H9 (cell line): Measurements from ENCODE around the gene TMEM184A. TPM values are rescaled to one million over a fixed set of nuclear protein-coding genes. Genes with fewer than 3 reads are reported as not detected.

ENCODE experiments used
- DNase-seq: peaks from one replicate; pipeline ENCODE4 v3.0.0-alpha.2; 2017
- H2AFZ ChIP-seq: one replicate; pipeline ENCODE4 v1.6.1; 2013; ENCODE audit warnings: mild to moderate bottlenecking, low read length, control low read depth, moderate library complexity
- H2AK5ac ChIP-seq: 2 replicates; pipeline ENCODE4 v1.6.1; 2013; ENCODE audit warnings: low read length, control low read depth, mixed read lengths; ENCODE audit not compliant: insufficient read length
- H2BK120ac ChIP-seq: one replicate; pipeline ENCODE4 v1.6.1; 2013; ENCODE audit warnings: low read depth, mild to moderate bottlenecking, low read length, control low read depth, inconsistent platforms; ENCODE audit not compliant: poor library complexity, severe bottlenecking
- H2BK12ac ChIP-seq: 2 replicates; pipeline ENCODE4 v1.6.1; 2013; ENCODE audit warnings: low read length, control low read depth, mixed read lengths, low read depth; ENCODE audit not compliant: insufficient read length
- H2BK15ac ChIP-seq: 2 replicates; pipeline ENCODE4 v1.6.1; 2013; ENCODE audit warnings: low read depth, low read length, control low read depth
- H2BK20ac ChIP-seq: one replicate; pipeline ENCODE4 v1.6.1; 2013; ENCODE audit warnings: low read depth, mild to moderate bottlenecking, low read length, control low read depth, inconsistent platforms; ENCODE audit not compliant: poor library complexity, severe bottlenecking
- H2BK5ac ChIP-seq: 2 replicates; pipeline ENCODE4 v1.6.1; 2013; ENCODE audit warnings: low read length, control low read depth, mixed read lengths; ENCODE audit not compliant: insufficient read length
- H3K14ac ChIP-seq: 2 replicates; pipeline ENCODE4 v1.6.1; 2013; ENCODE audit warnings: low read length, control low read depth; ENCODE audit not compliant: insufficient read depth
- H3K18ac ChIP-seq: 2 replicates; pipeline ENCODE4 v1.6.1; 2013; ENCODE audit warnings: low read depth, mild to moderate bottlenecking, mixed read lengths, low read length, control low read depth; ENCODE audit not compliant: insufficient read length
- H3K23ac ChIP-seq: 2 replicates; pipeline ENCODE4 v1.6.1; 2013; ENCODE audit warnings: low read length, control low read depth, mixed read lengths, low read depth; ENCODE audit not compliant: insufficient read length
- H3K23me2 ChIP-seq: 2 replicates; pipeline ENCODE4 v1.6.1; 2013; ENCODE audit warnings: low read depth, mild to moderate bottlenecking, mixed read lengths, low read length, control low read depth; ENCODE audit not compliant: insufficient read length, poor library complexity, severe bottlenecking
- H3K27ac ChIP-seq: 2 replicates; pipeline ENCODE4 v1.5.1; 2013; ENCODE audit warnings: low read length, control low read depth, mixed read lengths, low read depth; ENCODE audit not compliant: insufficient read length
- H3K27me3 ChIP-seq: 2 replicates; pipeline ENCODE4 v1.6.1; 2013; ENCODE audit warnings: low read length, control low read depth, inconsistent platforms; ENCODE audit not compliant: insufficient read depth
- H3K4ac ChIP-seq: 2 replicates; pipeline ENCODE4 v1.6.1; 2013; ENCODE audit warnings: low read depth, mild to moderate bottlenecking, control low read depth, inconsistent platforms, low read length, moderate library complexity
- H3K4me1 ChIP-seq: 2 replicates; pipeline ENCODE4 v1.6.1; 2013; ENCODE audit warnings: low read length, control low read depth, inconsistent platforms; ENCODE audit not compliant: insufficient read depth
- H3K4me2 ChIP-seq: 2 replicates; pipeline ENCODE4 v1.6.1; 2013; ENCODE audit warnings: low read length, control low read depth, mixed read lengths; ENCODE audit not compliant: insufficient read length, insufficient read depth
- H3K56ac ChIP-seq: 2 replicates; pipeline ENCODE4 v1.6.1; 2013; ENCODE audit warnings: low read depth, mild to moderate bottlenecking, mixed read lengths, low read length, control low read depth; ENCODE audit not compliant: insufficient read length
- H3K79me1 ChIP-seq: 2 replicates; pipeline ENCODE4 v1.6.1; 2013; ENCODE audit warnings: low read depth, mild to moderate bottlenecking, moderate library complexity, low read length, control low read depth, inconsistent platforms; ENCODE audit not compliant: insufficient read depth, poor library complexity, severe bottlenecking
- H3K79me2 ChIP-seq: 2 replicates; pipeline ENCODE4 v1.6.1; 2013; ENCODE audit warnings: low read length, control low read depth, inconsistent platforms; ENCODE audit not compliant: insufficient read depth
- H3K9ac ChIP-seq: 2 replicates; pipeline ENCODE4 v1.6.1; 2013; ENCODE audit warnings: low read length, control low read depth, mixed read lengths; ENCODE audit not compliant: insufficient read length; ENCODE audit errors: extremely low read depth
- H3K9me3 ChIP-seq: one replicate; pipeline ENCODE4 v1.6.1; 2013; ENCODE audit warnings: low read depth, low read length, inconsistent platforms; ENCODE audit not compliant: control insufficient read depth
- H3T11ph ChIP-seq: one replicate; pipeline ENCODE4 v1.6.1; 2013; ENCODE audit warnings: mild to moderate bottlenecking, low read length, control low read depth, inconsistent platforms
- H4K20me1 ChIP-seq: one replicate; pipeline ENCODE4 v1.6.1; 2013; ENCODE audit not compliant: control insufficient read depth, insufficient read length, insufficient read depth
- H4K5ac ChIP-seq: 2 replicates; pipeline ENCODE4 v1.6.1; 2013; ENCODE audit warnings: low read depth, mild to moderate bottlenecking, mixed read lengths, low read length, control low read depth; ENCODE audit not compliant: insufficient read length
- H4K8ac ChIP-seq: replicated peaks from 2 replicates; pipeline ENCODE4 v1.6.1; 2013; ENCODE audit warnings: low read length, control low read depth, mixed read lengths, low read depth; ENCODE audit not compliant: insufficient read length
- H4K91ac ChIP-seq: 2 replicates; pipeline ENCODE4 v1.6.1; 2013; ENCODE audit warnings: low read depth, mild to moderate bottlenecking, moderate library complexity, mixed read lengths, low read length, control low read depth; ENCODE audit not compliant: insufficient read length
- H3K27ac Mint-ChIP-seq, 3 experiments: 2 replicates in 2 of 3; 3 replicates in 1 of 3; pipeline ENCODE4 v1.8.0; 2020 to 2021; ENCODE audit warnings: mixed read lengths in 3 of 3, mild to moderate bottlenecking in 1 of 3, moderate library complexity in 1 of 3
- H3K27me3 Mint-ChIP-seq: 2 replicates; pipeline ENCODE4 v1.8.0; 2021; ENCODE audit warnings: low read depth, mild to moderate bottlenecking, moderate library complexity, mixed read lengths
- H3K36me3 Mint-ChIP-seq, 3 experiments: 2 replicates in 2 of 3; 3 replicates in 1 of 3; pipeline ENCODE4 v1.8.0; 2020 to 2021; ENCODE audit warnings: low read depth in 3 of 3, mixed read lengths in 3 of 3; ENCODE audit not compliant: insufficient read depth in 1 of 3
- H3K4me1 Mint-ChIP-seq, 2 experiments: 2 replicates each; pipeline ENCODE4 v1.8.0; 2020; ENCODE audit warnings: mixed read lengths in 2 of 2
- H3K4me3 Mint-ChIP-seq, 2 experiments: 2 replicates in 1 of 2; 3 replicates in 1 of 2; pipeline ENCODE4 v1.8.0; 2020 to 2021; ENCODE audit warnings: mild to moderate bottlenecking in 2 of 2, mixed read lengths in 2 of 2, moderate library complexity in 1 of 2
- H3K9me3 Mint-ChIP-seq, 2 experiments: 2 replicates in 1 of 2; 3 replicates in 1 of 2; pipeline ENCODE4 v1.8.0; 2020; ENCODE audit warnings: mild to moderate bottlenecking in 2 of 2, mixed read lengths in 2 of 2, moderate library complexity in 1 of 2
- CTCF ChIP-seq: fragments of 200-600 bp; sonication (generic); conservative IDR thresholded peaks from 3 replicates; pipeline ENCODE4 v1.8.0; 2021; ENCODE audit warnings: antibody characterized with exemption, mild to moderate bottlenecking
- WGBS: extraction: QIAGEN DNeasy Blood & Tissue Kit; methylation state at CpG from one replicate; pipeline ENCODE4 v1.1.7; 2013; ENCODE audit warnings: missing lambda C conversion rate, low lambda C conversion rate, mixed read lengths; ENCODE audit not compliant: insufficient read length; ENCODE audit errors: extremely low coverage; 5-methylcytosine and 5-hydroxymethylcytosine counted together
- total RNA-seq: library from RNA; stranded (reverse); gene quantifications from 2 replicates; pipeline ENCODE4 v1.2.1, GENCODE V29; 2021

The TMEM184A gene
- total RNA-seq, 1 experiment from 2014 or later = 1.3 TPM

- no peaks in the 10 kb centered on the region for H3K79me1 ChIP-seq
- no peak overlapping the region for H4K8ac ChIP-seq
- no peak overlapping the region for H2AK5ac ChIP-seq
- no peak overlapping the region for H3K9ac ChIP-seq
- no peaks in the 10 kb centered on the region for H3K27me3 Mint-ChIP-seq
- no peak overlapping the region for H3K27ac Mint-ChIP-seq
- no peak overlapping the region for H3K27ac ChIP-seq
- TF ChIP-seq CTCF = no peak
- no peak overlapping the region for H2BK20ac ChIP-seq
- no CpG with 5 or more reads among the region's 36 CpGs for WGBS
- no peak overlapping the region for H4K5ac ChIP-seq
- H3K14ac ChIP-seq = no peak overlapping the region; the same call in 1 of the 2 replicates
- H3K4me1 ChIP-seq = no peaks in the 10 kb centered on the region
- peak; percentile 27 for DNase-seq
- H2BK12ac ChIP-seq = no peak overlapping the region
- H3K18ac ChIP-seq = no peak overlapping the region
- no peak overlapping the region for H3K4me3 Mint-ChIP-seq
- no peaks in the 10 kb centered on the region for H3K9me3 ChIP-seq
- no peak overlapping the region for H3K56ac ChIP-seq
- H2BK15ac ChIP-seq = no peak overlapping the region
- H2BK5ac ChIP-seq = no peak overlapping the region
- H3K23me2 ChIP-seq = no peaks in the 10 kb centered on the region
- no peak overlapping the region for H3K23ac ChIP-seq
- H3K9me3 Mint-ChIP-seq = no peaks in the 10 kb centered on the region
- H3K4me1 Mint-ChIP-seq = peaks cover 11 to 13% of the 10 kb centered on the region in 2 experiments
- no peaks in the 10 kb centered on the region for H4K20me1 ChIP-seq
- H3K4ac ChIP-seq = no peak overlapping the region
- H3K79me2 ChIP-seq = no peaks in the 10 kb centered on the region; the same call in 1 of the 2 replicates
- no peaks in the 10 kb centered on the region for H3K27me3 ChIP-seq
- H2BK120ac ChIP-seq = no peak overlapping the region
- no peak overlapping the region for H3K4me2 ChIP-seq
- no peak overlapping the region for H3T11ph ChIP-seq
- no peak overlapping the region for H2AFZ ChIP-seq
- peaks cover 3 to 15% (median 6%) of the 10 kb centered on the region in 3 experiments; a peak in 4 of 7 replicates for H3K36me3 Mint-ChIP-seq
- no peak overlapping the region for H4K91ac ChIP-seq
These were observed 16.7 kb downstream of the TMEM184A start for GRCh38 chr7:1539181-1539881.
